ENCODE results near the gene ATP6V1F.

ATP6V1F gene

DNA sequence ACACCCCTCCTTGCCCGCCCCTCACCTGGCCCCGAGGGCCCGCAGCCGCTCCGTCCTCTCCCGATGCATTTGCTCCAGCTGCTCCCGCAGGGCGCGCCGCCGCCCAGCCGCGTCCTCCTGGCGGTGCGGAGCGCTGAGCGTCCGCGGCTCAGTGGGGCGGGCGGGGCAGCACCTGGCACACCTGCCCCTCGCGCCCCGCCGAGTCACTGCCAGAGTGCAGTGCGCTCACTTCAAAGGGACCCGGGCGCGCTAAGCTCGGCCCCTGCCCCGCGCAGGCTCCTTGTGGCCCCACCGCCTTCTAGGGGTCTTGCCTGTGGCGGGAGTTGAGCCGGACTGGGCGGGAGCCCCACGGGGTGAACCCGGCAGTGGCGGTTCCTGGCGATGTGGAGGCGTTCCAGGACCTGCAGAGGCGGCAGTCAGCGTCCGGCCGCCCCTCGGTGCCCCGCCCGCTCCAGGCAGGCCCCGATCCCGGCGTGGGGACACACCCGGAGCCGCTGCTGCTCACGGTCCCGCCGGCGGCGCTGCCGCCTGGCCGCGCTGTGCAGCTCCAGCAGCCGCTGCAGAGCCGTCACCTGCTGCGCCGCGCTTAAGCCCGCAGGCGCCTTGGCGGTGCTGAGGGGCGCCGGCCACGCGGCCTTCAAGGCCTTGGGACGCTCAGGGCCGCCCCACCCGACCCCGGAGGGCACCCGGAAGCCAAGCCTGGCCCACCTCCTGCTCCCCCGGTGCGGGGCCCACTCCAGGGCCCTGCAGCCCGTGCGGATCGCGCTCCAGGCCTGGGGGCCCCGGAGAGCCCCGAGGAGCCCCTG lies 6.7 kb downstream of the ATP6V1F start:
- no peak for DNase-seq (ENCODE audit: low read depth)

DNA sequence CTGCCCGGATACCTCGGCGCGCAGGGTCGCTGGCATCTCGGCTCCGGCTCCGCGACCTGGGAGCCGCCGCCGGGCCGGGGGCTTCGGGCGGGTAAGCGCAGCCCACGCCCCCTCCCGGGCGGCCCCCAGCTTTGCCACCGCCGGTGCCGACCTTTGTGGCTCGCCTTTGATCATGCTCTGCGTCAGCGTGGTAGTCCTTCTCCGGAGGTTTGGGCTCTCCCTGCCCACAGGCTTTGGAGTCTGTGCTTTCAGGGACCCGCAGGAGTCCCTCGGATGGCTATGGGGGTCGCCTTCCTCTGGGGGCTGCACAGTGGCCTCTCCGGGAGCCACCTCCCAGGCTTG lies 7.3 kb downstream of the ATP6V1F start:
- no peak for DNase-seq (ENCODE audit: low read depth)

DNA sequence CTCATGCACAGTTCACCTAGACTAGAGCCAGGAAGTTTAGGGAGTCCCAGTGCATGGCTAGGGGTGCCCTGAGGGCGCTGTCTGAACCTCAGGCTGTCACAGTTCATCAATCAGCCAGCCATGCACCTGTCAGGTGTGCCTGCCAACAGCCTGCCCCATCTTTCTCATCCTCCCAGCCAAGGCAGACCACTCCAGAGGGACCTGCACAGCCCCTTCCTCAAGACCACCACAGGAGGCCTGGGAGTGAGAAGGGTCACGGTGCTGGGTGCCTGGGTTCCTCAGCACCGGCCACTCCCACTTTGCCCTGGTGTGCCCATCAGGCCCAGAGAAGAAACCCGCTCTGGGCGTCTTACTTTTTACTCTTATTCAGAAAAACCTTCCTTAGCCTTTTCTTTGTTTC lies 8.4 kb downstream of the ATP6V1F start:
- DNase-seq (ENCODE audit: low read depth): no peak

DNA sequence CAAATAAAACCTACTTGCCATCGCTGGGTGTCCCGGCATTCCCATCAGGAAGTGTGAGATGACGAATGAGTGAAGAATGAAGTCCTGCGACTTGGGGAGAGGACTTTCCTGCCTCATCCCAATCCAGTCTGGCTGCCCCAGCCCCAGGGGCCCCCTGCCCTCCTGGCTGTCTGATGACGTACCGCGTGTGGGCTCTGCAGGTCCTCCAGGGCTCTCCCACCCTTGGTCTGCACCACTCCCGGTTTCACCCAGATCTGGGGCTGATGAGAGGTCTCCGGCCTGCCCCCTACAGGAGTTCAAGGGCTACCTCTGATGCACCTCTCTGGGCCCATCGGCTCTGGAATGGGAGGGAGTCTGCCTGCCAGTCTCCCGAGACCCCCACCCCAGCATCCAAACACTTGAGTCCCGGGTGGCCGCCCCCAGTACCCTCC lies 9.8 kb downstream of the ATP6V1F start:
- DNase-seq (ENCODE audit: low read depth): no peak

DNA sequence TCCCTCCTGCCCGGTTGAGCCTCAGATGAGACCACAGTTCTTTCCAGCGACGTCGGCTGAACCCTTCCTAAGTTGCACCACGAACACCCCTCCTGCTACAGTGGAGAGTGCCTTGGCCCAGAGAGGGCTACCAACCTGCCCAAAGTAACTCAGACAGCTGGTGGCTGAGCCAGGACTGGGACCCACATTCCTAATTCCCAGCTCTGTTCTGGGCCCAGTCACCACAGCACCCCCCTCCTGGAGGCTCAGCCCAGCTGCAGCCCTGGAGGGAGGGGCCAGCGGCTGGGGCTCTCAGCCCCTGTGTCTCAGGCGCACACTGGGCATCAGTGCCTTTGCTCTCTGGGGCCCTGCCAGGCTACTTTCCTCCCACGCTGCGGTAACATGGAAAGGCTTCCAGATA lies 10.6 kb downstream of the ATP6V1F start:
- DNase-seq (ENCODE audit: low read depth): no peak

DNA sequence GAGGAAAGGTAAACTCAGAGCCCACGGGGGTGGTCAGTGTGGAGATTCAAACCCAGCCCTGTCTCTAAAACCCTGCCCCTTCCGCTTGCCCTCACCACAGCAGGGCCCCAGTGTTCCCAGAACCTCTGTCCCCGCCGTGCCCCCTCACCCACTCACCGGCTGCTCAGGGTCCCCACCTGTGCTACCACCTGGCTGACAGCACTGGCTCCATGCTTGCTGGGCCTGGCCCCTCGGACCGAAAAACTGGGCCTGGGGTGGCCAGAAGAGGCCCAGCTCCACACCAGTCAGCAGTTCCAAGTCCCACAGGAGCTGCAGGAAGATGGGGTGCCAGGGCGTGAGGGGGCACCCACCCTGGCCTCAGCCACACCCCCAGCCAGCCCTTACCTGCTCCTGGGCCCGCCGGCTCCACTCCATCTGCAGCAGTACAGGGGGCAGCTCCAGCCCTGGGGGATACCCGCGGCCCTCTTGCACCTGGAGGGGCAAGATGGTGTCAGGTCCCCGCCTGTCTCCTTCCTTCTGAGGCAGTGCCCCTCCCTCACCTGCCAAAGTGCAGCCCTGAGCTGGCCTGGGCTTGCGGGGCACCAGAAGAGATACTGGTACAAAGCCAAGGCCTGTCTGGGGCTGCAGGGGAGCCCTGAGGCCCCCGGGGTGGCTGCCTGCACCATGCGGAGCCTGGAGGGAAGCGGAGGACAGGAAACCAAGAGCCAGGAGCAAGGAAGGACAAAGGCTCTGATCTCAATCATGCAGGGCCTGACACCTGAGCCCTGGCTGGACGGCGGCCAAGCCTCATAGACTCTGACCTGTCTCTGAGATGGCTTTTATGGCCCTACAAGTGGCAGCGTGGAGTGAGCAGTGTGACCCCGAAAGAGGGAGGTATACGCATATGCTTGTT lies 11.7 kb downstream of the ATP6V1F start:
- DNase-seq (ENCODE audit: low read depth): no peak

DNA sequence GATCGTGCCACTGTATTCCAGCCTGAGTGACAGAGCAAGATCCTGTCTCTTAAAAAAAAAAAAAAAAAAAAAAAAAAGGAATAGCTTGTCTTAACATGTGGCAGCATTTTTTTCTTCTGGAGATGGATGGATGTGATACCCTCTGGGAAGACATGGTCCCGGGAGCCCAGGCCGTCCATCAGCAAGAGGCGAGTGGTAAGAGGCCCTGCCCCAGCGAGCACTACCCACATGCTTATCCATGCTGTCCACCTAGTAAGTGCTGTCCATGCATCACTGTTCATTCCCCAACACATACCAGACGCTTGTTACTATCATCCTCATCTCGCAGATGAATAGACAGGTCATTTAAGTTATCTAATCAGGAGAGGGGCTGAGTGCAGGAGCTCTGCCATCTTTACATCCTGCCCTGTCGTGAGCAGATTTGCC lies 12.9 kb downstream of the ATP6V1F start:
- DNase-seq (ENCODE audit: low read depth): no peak

DNA sequence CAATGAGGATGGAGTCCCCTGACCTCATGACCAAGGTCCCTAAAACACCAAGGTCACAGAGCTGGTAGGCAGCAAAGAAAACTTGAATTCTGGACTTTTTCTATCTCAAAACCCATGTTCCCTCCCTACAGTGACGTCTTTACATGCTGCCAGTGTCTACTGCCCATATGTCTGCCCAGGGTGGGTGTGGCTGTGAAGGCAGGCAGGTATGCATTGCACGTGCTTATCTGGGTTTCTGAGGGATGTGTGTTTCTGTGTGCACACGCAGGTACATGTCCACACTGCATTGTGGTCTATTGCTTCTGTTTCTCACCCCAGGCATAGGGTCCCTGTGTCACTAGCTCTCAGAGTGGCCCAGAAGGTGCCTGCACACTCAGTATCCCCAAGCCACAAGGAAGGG lies 13.5 kb downstream of the ATP6V1F start:
- DNase-seq (ENCODE audit: low read depth): no peak

DNA sequence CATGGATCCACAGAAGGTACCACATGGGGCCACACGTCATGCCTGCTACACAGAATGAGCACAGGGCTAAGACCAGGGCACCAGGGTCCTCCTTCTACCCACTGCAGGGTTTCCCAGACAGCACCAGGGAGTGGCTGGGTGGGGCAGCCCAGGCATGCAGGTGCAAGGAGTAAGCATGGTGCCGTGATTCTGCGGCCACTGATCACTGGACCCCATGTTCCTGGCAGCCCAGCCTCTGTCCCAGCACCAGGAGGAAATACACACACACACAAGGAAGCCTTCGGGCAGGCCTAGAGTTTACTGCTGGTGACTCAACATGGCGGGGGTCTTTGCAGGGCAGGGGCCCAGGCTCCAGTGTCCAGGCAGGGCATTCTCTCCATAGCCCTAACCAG lies 13.9 kb downstream of the ATP6V1F start:
- no peak for DNase-seq (ENCODE audit: low read depth)

DNA sequence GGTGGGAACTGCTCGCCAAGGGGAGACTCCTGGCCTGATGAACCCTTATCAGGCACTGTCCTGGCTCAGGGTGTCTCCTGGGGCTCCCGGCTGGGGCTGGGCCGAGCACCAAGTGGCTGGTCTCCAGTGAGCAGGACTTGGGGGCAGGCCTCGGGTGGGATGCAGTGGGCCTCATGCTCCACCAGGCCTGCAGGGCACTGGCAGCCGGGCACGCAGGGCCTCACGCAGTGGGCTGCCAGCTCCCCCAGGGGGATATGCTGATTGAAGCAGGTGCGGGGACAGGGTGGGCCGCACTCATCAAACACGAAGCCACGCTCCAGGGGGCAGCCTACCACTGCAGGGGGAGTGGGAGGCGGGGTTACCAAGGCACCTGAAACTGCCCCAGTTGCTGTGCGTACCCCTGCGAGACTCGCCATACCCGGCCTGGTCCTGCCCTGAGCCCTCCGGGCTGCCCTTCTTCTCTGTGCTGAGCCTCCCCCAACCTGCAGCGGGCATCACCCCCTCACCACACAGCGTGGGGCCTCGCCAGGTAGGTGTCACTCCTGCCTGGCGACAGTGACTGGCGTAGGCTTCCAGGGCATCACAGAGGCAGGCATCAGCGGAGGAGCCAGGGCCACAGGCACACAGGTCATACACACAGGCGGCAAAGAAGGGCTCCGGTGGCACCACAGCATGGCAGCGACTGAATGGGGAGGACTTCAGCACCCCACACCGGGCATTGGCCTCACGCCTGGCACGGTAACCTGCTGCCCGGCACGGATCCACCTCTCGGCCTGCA lies 14.5 kb downstream of the ATP6V1F start:
- no peak for DNase-seq (ENCODE audit: low read depth)

DNA sequence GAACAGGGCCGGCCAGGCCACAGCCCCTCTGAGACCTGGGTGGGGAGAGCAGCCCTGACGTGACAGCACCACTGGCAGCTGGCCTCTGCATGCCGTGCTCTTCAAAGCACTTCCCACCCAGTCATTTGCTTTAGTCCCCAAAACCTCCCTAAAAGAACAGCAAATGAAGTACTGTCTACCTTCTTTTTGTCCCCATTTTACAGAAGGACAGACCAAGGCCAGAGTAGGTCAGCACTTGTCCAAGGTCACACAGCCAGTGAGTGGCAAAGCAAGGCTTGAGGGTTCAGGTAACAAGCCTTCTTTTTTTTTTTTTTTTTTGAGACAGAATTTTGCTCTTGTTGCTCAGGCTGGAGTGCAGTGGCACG lies 15.1 kb downstream of the ATP6V1F start:
- DNase-seq (ENCODE audit: low read depth): no peak

DNA sequence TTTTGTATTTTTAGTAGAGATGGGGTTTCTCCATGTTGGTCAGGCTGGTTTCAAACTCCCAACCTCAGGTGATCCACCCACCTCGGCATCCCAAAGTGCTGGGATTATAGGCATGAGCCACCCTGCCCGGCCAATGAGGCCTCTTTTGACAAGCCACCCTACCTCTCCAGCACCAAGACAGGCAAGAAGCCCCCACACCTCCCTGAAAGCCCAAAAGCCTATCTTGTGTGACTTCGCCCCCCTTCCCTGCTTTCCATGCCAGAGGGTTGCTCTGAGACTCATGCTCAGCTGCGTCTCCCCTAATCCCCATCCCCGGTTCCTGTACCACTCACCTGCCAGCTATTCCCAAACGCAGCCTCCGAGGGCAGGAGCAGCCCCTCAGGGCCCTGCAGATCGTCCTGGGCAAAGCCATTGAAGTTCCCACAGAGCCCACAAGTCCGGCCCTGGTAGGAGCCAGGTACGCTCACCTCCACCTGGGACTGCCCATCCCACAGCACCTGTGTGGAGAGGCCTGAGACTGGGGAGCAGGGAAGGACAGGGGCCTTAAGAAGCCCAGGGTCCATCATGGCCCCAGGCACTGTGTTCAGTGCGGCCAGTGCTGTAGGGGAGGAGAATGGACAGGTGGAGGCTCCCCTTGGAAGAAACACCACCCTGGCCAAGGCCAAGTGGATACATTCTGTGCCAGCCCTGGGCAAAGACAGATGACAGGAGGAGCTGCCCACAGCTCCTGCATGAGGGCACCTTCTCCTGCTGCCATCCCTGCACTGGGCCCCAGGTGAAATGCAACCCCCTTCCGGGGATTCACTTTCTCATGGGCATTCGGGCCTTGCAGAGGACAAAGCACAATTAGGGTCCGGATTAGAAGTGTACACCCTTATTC lies 15.8 kb downstream of the ATP6V1F start:
- no peak for DNase-seq (ENCODE audit: low read depth)

DNA sequence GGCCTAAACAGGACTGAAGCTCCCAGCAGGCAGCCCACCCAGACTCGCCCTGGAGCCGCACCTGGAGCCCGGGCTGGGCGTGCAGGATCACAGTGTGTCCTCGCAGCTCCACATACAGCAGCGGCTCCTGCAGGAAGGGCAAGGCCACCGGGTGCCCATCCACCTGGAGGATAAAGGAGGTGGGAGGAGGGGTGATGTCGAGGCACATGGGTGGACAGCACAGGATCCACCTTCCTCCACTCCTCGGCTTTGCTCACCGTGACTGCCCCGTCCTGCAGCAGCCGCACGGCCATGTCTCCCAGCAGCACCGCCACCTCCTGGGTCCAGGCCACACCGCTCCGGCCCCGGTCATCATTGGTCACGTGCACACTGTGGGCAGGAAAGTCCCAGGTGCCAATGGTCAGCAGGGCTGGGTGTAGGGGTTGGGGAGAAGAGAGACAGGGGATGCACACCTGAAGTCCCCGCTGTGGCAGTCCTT lies 16.8 kb downstream of the ATP6V1F start:
- no peak for DNase-seq (ENCODE audit: low read depth)

DNA sequence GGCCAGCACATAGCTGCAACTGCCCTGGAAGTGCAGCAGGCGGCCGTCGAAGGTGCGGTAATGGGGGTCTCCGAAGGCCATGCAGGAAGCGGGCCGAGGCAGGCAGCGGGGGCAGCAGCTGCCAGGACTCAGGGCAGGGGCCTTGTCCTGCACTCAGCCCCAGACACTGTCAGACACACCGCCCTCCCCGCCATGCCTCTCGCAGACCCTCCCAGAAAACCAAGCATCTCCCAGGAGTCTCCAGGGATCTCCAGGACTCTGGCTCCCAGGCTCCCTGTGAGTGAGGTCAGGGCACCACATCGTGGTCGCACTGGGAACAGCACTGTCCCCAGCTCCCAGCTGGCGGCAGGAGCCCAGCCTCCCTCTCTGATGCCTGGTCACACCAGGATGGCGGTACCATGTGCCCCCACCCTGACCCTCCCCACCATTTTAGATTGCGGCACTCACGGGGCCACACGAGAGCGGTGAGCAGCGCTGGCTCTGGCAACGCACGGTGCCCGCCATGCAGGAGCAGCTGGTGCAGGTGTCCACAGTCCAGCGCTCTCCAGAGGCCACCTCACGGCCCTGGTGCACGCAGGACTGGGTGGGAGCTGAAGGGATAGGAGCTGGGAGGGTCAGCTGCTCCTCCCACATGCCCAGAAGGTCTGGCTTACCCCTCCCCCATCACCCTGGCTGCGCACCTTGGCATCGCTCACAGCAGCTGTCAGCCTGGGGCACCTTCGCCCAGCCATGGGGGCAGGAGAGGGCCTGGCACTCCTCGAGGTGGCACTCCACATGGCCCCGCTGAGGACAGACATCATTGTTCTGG lies 17.5 kb downstream of the ATP6V1F start:
- DNase-seq (ENCODE audit: low read depth): no peak

DNA sequence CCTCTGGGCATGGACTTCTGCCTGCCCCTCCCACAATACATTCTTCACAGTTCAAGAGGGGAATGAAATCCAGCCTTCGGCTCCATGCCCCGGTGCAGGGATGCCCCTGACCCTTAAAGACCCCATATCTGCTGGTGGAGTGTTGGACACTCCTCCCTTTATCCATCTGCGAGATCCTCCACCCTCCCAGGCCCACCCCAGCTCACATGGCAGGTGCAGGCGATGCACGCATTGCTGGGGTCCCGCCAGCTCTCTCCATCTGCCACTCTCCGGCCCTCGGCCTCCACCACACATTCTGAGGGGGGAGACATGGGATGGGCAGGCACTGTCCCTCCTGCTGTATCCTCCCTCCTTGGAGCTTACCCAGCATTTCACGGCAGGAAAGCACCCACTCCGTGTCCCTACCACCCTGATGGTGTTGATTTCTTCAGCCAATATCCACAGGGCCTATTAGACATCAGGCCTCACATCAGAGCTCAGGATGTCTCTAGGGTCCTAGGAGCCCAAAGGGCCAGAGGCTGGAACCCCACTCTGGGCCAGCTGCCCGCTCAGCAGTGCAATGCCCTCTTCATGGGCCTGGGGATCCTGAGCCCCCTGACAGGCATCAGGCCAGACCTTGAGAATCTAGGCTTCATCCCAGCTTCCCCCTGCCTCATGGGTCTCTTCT lies 18.3 kb downstream of the ATP6V1F start:
- DNase-seq (ENCODE audit: low read depth): no peak

DNA sequence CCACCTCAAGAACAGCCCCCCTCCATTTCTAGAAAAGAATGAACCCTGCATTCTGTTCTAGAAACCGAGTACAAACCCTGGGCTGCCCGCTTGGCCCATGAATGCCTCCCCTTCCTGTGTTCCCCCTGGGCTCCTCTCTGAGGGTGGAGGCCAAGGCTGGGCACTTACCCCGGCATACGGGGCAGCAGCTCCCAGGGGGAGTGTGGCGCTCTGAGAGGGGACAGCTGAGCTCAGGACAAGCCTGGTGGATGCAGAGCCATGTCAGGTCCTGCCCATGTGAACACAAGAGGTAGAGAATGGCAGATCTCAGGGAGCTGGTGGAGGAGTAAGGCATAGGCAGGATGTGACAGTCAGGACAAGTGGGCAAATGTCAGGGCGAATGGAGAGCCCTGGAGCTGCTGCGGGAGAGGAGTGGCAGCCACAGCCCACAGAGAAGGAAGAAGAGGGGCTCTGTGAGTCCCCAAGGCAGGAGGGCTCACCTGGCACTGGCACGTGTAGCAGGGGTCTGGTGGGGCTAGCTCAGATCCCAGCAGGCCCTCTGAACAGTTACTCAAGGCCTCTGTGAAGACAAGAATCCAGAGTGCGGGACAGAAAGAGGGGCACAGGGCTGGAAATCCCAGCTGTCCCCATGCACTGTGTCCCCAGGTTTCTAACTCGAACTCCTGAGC lies 18.9 kb downstream of the ATP6V1F start:
- DNase-seq (ENCODE audit: low read depth): no peak

DNA sequence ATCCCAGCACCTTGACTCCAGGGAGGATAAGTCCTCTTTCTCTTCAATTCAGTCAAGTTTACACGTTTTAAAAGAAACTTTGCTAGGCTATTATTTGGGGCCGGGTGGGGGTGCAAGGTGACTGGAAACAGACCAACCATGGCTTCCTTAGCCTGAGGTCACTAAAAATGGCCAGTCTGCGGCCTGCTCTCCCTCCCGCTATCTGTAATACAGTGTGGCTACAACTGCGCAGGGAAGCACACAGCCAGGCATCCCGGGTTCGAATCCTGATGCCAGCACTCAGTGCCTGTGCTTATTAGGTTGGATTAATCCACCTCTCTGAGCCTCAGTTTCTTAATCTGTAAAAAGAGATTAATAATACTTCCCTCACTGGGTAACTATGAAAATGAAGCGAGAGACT lies 19.5 kb downstream of the ATP6V1F start:
- no peak for DNase-seq (ENCODE audit: low read depth)

DNA sequence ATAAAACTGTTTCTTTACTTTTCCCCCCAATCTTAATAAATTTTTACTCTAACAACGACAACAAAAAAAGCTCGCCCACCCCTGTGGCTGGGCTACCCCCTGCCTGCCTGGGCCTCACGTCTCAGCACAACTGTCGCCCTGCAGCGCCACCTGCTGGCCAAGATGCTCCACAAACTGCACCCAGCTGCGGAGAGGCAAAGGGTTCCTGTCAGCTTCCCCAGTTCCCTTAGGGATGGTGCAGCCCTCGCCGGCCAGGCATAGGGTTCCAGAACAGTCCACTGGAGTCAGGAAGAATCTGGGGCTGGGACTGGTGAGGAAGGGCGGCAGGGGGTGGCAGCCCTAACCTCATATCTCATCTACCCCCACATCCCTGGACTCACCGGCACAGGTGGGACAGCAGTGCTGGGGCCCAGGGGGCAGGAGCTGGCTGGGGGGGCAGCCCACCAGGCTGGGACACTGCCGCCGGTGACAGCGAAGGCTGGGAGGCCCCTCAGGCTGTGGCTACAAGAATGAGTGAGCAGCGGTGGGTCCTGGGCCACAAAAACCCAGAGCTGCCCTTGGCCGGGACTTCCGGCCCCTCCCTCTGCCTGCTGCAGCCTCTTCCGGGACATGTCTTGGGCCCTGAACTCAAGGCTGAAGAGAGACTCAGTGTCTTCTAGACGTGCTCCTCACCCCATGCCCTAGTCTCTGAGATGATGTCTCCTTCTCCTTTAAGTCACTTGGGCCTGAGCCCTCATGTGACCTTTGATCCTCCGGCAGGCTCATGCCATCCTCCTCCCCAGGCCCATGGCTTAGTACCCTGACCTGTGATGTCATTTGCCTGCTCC lies 21.2 kb downstream of the ATP6V1F start:
- DNase-seq (ENCODE audit: low read depth): peak; percentile 78

All from stimulated activated CD8-positive, alpha-beta memory T cell treated with anti-CD3 and anti-CD28 coated beads, Interleukin-15, amount 100 ng/mL, for 24 hours (primary cell).